HCT116 (cell line): Measurements from ENCODE around the gene DYNLT2B. TPM values are rescaled to one million over a fixed set of nuclear protein-coding genes. Genes with fewer than 3 reads are reported as not detected.
"Not testable (repeated sequence)": the region's sequence is repeated elsewhere in the genome, so short reads cannot be mapped to it uniquely, and the experiment has no call there.

Experiments used
- ATAC-seq: fragments of 200-7000 bp; cut with Tn5 transposase; 2 replicates; pipeline ENCODE4 v1.9.1; 2020; ENCODE audit warnings: mild to moderate bottlenecking, moderate library complexity
- BruUV-seq: library from RNA; stranded (reverse); fragments of 400-500 nt; replicated peaks from 2 replicates; lab custom pipeline; 2021; lab: Mats Ljungman, UMichigan
- CTCF ChIA-PET: fragments of 300-600 bp; sonication (Branson Sonifier 250); formaldehyde crosslinking; loops from one replicate; lab custom pipeline; 2021; ENCODE audit warnings: antibody characterized with exemption; lab: Charles Lee
- POLR2A ChIA-PET: fragments of 300-600, 350-600 bp; sonication (Branson Sonifier 250); formaldehyde crosslinking; loops from one replicate; lab custom pipeline; 2021; ENCODE audit warnings: antibody characterized with exemption; lab: Charles Lee
- RAD21 ChIA-PET, 2 experiments: fragments of 300-600 bp; sonication (Branson Sonifier 250); formaldehyde crosslinking; loops; one replicate each; lab custom pipeline; 2023; ENCODE audit warnings: low total read pairs in 2 of 2; ENCODE audit not compliant: uncharacterized antibody in 2 of 2, unreplicated experiment in 2 of 2, low non-redundant PET in 1 of 2; lab: Charles Lee
- DNase-seq: peaks from one replicate; pipeline ENCODE4 v3.0.0-alpha.2; 2010; ENCODE audit warnings: low read depth, low spot score
- H2AFZ ChIP-seq: fragments of 200-600 bp; shearing (Covaris generic), sonication (generic); 2 replicates; pipeline ENCODE4 v1.6.1; 2017; ENCODE audit warnings: low read depth, mixed run types, mixed read lengths, antibody characterized with exemption, low read length; ENCODE audit not compliant: poor library complexity, severe bottlenecking
- H3K27ac ChIP-seq: 2 replicates; pipeline ENCODE4 v1.5.1; 2012; ENCODE audit warnings: low read depth, low read length
- H3K27me3 ChIP-seq: fragments of 200-600 bp; sonication (generic); 2 replicates; pipeline ENCODE4 v1.6.1; 2016; ENCODE audit warnings: mixed run types, low read length, mixed read lengths; ENCODE audit not compliant: insufficient read depth
- H3K36me3 ChIP-seq, 2 experiments: fragments of 200-500 bp in 1 of 2; fragments of 200-600 bp in 1 of 2; sonication (Bioruptor generic) in 1 of 2; sonication (generic) in 1 of 2; 2 replicates each; pipeline versions ENCODE4 v1.5.1 to v1.6.1; 2014 to 2016; ENCODE audit warnings: low read length in 2 of 2, inconsistent platforms in 1 of 2, mixed read lengths in 1 of 2, mixed run types in 1 of 2; ENCODE audit not compliant: insufficient read depth in 2 of 2, control insufficient read depth in 1 of 2
- H3K4me1 ChIP-seq, 2 experiments: fragments of 200-600 bp in 1 of 2; sonication (generic) in 1 of 2; 2 replicates each; pipeline versions ENCODE4 v1.5.1 to v1.6.1; 2012 to 2017; ENCODE audit warnings: low read length in 2 of 2, inconsistent platforms in 1 of 2, mild to moderate bottlenecking in 1 of 2, mixed read lengths in 1 of 2, mixed run types in 1 of 2, moderate library complexity in 1 of 2; ENCODE audit not compliant: insufficient read depth in 2 of 2, control insufficient read depth in 1 of 2
- H3K4me2 ChIP-seq: fragments of 200-600 bp; sonication (generic); 2 replicates; pipeline ENCODE4 v1.6.1; 2017; ENCODE audit warnings: mixed run types, low read length, mixed read lengths
- H3K4me3 ChIP-seq, 2 experiments: fragments of 200-600 bp in 1 of 2; sonication (generic) in 1 of 2; replicated peaks in 1 of 2; 2 replicates each; pipeline ENCODE4 v1.5.1; 2011 to 2016; ENCODE audit warnings: low read length in 2 of 2, control low read depth in 1 of 2, low read depth in 1 of 2, mild to moderate bottlenecking in 1 of 2, mixed read lengths in 1 of 2, mixed run types in 1 of 2
- H3K79me2 ChIP-seq: fragments of 200-600 bp; sonication (generic); 2 replicates; pipeline ENCODE4 v1.6.1; 2017; ENCODE audit warnings: mild to moderate bottlenecking, mixed run types, low read length, moderate library complexity, mixed read lengths; ENCODE audit not compliant: insufficient read depth
- H3K9ac ChIP-seq: fragments of 200-600 bp; sonication (generic); 2 replicates; pipeline ENCODE4 v1.6.1; 2016; ENCODE audit warnings: low read length, mixed read lengths
- H3K9me2 ChIP-seq: fragments of 200-600 bp; sonication (generic), shearing (Covaris generic); 2 replicates; pipeline ENCODE4 v1.6.1; 2017; ENCODE audit warnings: mixed run types, mild to moderate bottlenecking, moderate library complexity; ENCODE audit not compliant: insufficient read depth
- H3K9me3 ChIP-seq, 2 experiments: fragments of 200-500 bp in 1 of 2; fragments of 200-600 bp in 1 of 2; sonication (Bioruptor generic) in 1 of 2; sonication (generic) in 1 of 2; 2 replicates each; pipeline ENCODE4 v1.6.1; 2014 to 2017; ENCODE audit warnings: low read length in 2 of 2, mixed read lengths in 2 of 2, inconsistent platforms in 1 of 2, low read depth in 1 of 2, mild to moderate bottlenecking in 1 of 2, mixed run types in 1 of 2, moderate library complexity in 1 of 2; ENCODE audit not compliant: control insufficient read depth in 1 of 2, insufficient read depth in 1 of 2
- H4K20me1 ChIP-seq: fragments of 200-600 bp; sonication (generic), shearing (Covaris generic); 2 replicates; pipeline ENCODE4 v1.6.1; 2017; ENCODE audit warnings: mixed run types, mild to moderate bottlenecking, moderate library complexity; ENCODE audit not compliant: insufficient read depth
- CTCF ChIP-seq, 3 experiments: fragments of 200-600 bp in 1 of 3; sonication (generic) in 1 of 3; IDR thresholded peaks in 2 of 3; conservative IDR thresholded peaks in 1 of 3; 2 replicates each; pipeline ENCODE4 v1.5.1; 2012 to 2017; ENCODE audit warnings: low read depth in 2 of 3, low read length in 2 of 3, antibody characterized with exemption in 1 of 3, borderline replicate concordance in 1 of 3, control low read depth in 1 of 3, mild to moderate bottlenecking in 1 of 3, mixed read lengths in 1 of 3, mixed run types in 1 of 3, moderate library complexity in 1 of 3; ENCODE audit not compliant: insufficient read depth in 1 of 3
- MAX ChIP-seq: IDR thresholded peaks from 2 replicates; pipeline ENCODE4 v1.6.1; 2012
- RAD21 ChIP-seq: IDR thresholded peaks from 2 replicates; pipeline ENCODE4 v1.6.1; 2012; ENCODE audit warnings: low read depth, mild to moderate bottlenecking
- REST ChIP-seq: IDR thresholded peaks from 2 replicates; pipeline ENCODE4 v1.6.1; 2012; ENCODE audit warnings: low read depth
- TCF7L2 ChIP-seq: IDR thresholded peaks from 2 replicates; pipeline ENCODE4 v1.7.0; 2011; ENCODE audit warnings: borderline replicate concordance, inconsistent platforms; ENCODE audit not compliant: insufficient read depth, insufficient read length; ENCODE audit errors: extremely low read depth
- intact Hi-C: fragments of 100-400 bp; cut with micrococcal nuclease; formaldehyde crosslinking; loops from 2 replicates; pipeline ENCODE4 v1.10.0; 2022
- total RNA-seq: library from RNA; stranded (reverse); gene quantifications from one replicate; pipeline ENCODE4 v1.2.1, GENCODE V29; 2021; ENCODE audit not compliant: unreplicated experiment

Gene DYNLT2B
- total RNA-seq, 1 experiment from 2014 or later, result 9.7 TPM

- H3K79me2 ChIP-seq, BruUV-seq, H3K4me3 ChIP-seq, CTCF ChIA-PET, ATAC-seq, H2AFZ ChIP-seq, H3K27ac ChIP-seq, H3K9me3 ChIP-seq, H3K36me3 ChIP-seq, H3K9ac ChIP-seq, DNase-seq, H4K20me1 ChIP-seq, H3K9me2 ChIP-seq, RAD21 ChIA-PET, intact Hi-C loops, H3K4me2 ChIP-seq, POLR2A ChIA-PET, H3K27me3 ChIP-seq, H3K4me1 ChIP-seq: not testable (repeated sequence)
Observed at GRCh38 chr3:196302551-196302950, 15.5 kb downstream of the DYNLT2B start.

GRCh38 chr3:196298521-196298920, 19.5 kb downstream of the DYNLT2B start:
- Histone ChIP-seq H3K79me2 (no peaks in the 10 kb centered on the region), H2AFZ (no peak overlapping the region), H3K9me2 (no peaks in the 10 kb centered on the region), H3K27me3 (no peaks in the 10 kb centered on the region), H4K20me1 (no peaks in the 10 kb centered on the region), H3K27ac (no peak overlapping the region), H3K36me3 (no peaks in the 10 kb centered on the region), H3K9ac (no peak overlapping the region), H3K4me3 (no peak overlapping the region), H3K4me1 (no peaks in the 10 kb centered on the region), H3K4me2 (no peak overlapping the region), H3K9me3 (no peaks in the 10 kb centered on the region)
- ATAC-seq, result no peak
- BruUV-seq, result no TSS peak
- intact Hi-C loops, result no loop called here
- RAD21 ChIA-PET, result no interaction called here
- DNase-seq, result no peak
- POLR2A ChIA-PET, result no interaction called here
- TF ChIP-seq RAD21, result no peak
- CTCF ChIA-PET, result no interaction called here

- Histone ChIP-seq H3K36me3 (no peaks in the 10 kb centered on the region), H2AFZ (no peak overlapping the region), H3K4me1 (peaks cover 0 to 3% of the 10 kb centered on the region in 2 experiments; a peak in 1 of 4 replicates), H3K79me2 (peaks cover under 1% of the 10 kb centered on the region; the same call in 1 of the 2 replicates), H3K27ac (no peak overlapping the region), H3K9me2 (no peaks in the 10 kb centered on the region), H3K4me3 (no peak overlapping the region), H3K4me2 (no peak overlapping the region), H3K9me3 (no peaks in the 10 kb centered on the region), H4K20me1 (no peaks in the 10 kb centered on the region), H3K27me3 (no peaks in the 10 kb centered on the region), H3K9ac (no peak overlapping the region)
- ATAC-seq (no peak), DNase-seq (no peak)
- no TSS peak for BruUV-seq
- ChIA-PET CTCF (no interaction called here), RAD21 (no interaction called here), POLR2A (no interaction called here)
- intact Hi-C loops, result no loop called here
- TF ChIP-seq TCF7L2 (no peak), MAX (no peak), REST (no peak), RAD21 (peak; percentile 49), CTCF (IDR thresholded peaks at IDR 0.05 in 2 of 3, conservative IDR thresholded peaks at IDR 0.05 in 1 of 3; ENCODE audit: borderline replicate concordance in 1 of 3, insufficient read depth in 1 of 3, low read depth in 2 of 3, low read length in 2 of 3) (peak in 1 of 3 experiments; percentile 21; a peak in 2 of 6 replicates)
Observed at GRCh38 chr3:196292286-196292923, 25.6 kb downstream of the DYNLT2B start.
